ENCODE results near the gene SCARB1. TPM values are rescaled to one million over a fixed set of nuclear protein-coding genes. Genes with fewer than 3 reads are reported as not detected.

SCARB1 gene
- total and polyA plus RNA-seq, 2 of the 13 experiments (the other 11 are each of a cell fraction or from before 2014, with no cell fraction given), result 63.4 to 160 TPM

GRCh38 chr12:124767066-124767821, 96.4 kb downstream of the SCARB1 start (continued):
- TF ChIP-seq ZNF512B (CRISPR knock-in tag; IDR thresholded peaks at IDR 0.05; ENCODE audit: borderline replicate concordance) (no peak), ZNF790 (CRISPR knock-in tag; IDR thresholded peaks at IDR 0.05; ENCODE audit: borderline replicate concordance) (no peak), AGO1 (IDR thresholded peaks at IDR 0.05; ENCODE audit: low read depth, low read length, poor library complexity, severe bottlenecking) (no peak), MLX (CRISPR knock-in tag; IDR thresholded peaks at IDR 0.05) (no peak), ZNF441 (CRISPR knock-in tag; IDR thresholded peaks at IDR 0.05; ENCODE audit: borderline replicate concordance) (no peak), ZNF121 (CRISPR knock-in tag; IDR thresholded peaks at IDR 0.05) (no peak), ZNF7 (CRISPR knock-in tag; IDR thresholded peaks at IDR 0.05) (no peak), RORA (CRISPR knock-in tag; IDR thresholded peaks at IDR 0.05) (no peak), KDM1A (CRISPR knock-in tag; IDR thresholded peaks at IDR 0.05) (0 out of 2 replicates have a peak, but pooled peaks have one; percentile 63), ZFP36 (IDR thresholded peaks at IDR 0.05; ENCODE audit: borderline replicate concordance, low read depth, low read length, partially characterized antibody) (no peak), IKZF1 (IDR thresholded peaks at IDR 0.05) (no peak), DMAP1 (CRISPR knock-in tag; IDR thresholded peaks at IDR 0.05) (no peak), ZNF367 (CRISPR knock-in tag; IDR thresholded peaks at IDR 0.05; ENCODE audit: borderline replicate concordance) (no peak)
- TF ChIP-seq, protein P1, sequence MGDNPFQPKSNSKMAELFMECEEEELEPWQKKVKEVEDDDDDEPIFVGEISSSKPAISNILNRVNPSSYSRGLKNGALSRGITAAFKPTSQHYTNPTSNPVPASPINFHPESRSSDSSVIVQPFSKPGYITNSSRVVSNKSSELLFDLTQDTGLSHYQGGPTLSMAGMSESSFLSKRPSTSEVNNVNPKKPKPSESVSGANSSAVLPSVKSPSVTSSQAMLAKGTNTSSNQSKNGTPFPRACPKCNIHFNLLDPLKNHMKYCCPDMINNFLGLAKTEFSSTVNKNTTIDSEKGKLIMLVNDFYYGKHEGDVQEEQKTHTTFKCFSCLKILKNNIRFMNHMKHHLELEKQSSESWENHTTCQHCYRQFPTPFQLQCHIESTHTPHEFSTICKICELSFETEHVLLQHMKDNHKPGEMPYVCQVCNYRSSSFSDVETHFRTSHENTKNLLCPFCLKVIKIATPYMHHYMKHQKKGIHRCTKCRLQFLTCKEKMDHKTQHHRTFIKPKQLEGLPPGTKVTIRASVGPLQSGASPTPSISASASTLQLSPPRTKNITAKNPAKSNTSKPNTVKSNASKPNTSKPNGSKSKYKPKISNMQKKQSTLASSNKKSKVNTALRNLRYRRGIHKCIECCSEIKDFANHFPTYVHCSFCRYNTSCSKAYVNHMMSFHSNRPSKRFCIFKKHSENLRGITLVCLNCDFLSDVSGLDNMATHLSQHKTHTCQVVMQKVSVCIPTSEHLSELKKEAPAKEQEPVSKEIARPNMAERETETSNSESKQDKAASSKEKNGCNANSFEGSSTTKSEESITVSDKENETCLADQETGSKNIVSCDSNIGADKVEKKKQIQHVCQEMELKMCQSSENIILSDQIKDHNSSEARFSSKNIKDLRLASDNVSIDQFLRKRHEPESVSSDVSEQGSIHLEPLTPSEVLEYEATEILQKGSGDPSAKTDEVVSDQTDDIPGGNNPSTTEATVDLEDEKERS (CRISPR knock-in tag; IDR thresholded peaks at IDR 0.05), result 0 out of 2 replicates have a peak, but pooled peaks have one; percentile 27
- TF ChIP-seq, protein P2, sequence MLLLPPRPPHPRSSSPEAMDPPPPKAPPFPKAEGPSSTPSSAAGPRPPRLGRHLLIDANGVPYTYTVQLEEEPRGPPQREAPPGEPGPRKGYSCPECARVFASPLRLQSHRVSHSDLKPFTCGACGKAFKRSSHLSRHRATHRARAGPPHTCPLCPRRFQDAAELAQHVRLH (CRISPR knock-in tag; IDR thresholded peaks at IDR 0.05; ENCODE audit: borderline replicate concordance, low read depth), result peak; percentile 52; the same call in 1 of the 2 replicates
- TF ChIP-seq, protein P3, sequence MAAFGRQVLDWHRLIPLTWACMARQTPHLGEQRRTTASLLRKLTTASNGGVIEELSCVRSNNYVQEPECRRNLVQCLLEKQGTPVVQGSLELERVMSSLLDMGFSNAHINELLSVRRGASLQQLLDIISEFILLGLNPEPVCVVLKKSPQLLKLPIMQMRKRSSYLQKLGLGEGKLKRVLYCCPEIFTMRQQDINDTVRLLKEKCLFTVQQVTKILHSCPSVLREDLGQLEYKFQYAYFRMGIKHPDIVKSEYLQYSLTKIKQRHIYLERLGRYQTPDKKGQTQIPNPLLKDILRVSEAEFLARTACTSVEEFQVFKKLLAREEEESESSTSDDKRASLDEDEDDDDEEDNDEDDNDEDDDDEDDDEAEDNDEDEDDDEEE (CRISPR knock-in tag; IDR thresholded peaks at IDR 0.05), result peak; percentile 52; the same call in 1 of the 2 replicates
